Mucosa of descending colon (tissue), 3 donors: ENCODE results near the gene FMO3. TPM values are rescaled to one million over a fixed set of nuclear protein-coding genes. Genes with fewer than 3 reads are reported as not detected.

ENCODE experiments used
- ATAC-seq: fragments of 200-7000 bp; cut with Tn5 transposase; one replicate; pipeline ENCODE4 v1.9.1; 2020; ENCODE audit warnings: mild to moderate bottlenecking, moderate library complexity
- DNase-seq, 3 donors: peaks; one replicate each; pipeline ENCODE4 v3.0.0-alpha.2; 2020
- H3K36me3 ChIP-seq: fragments of 200-600 bp; one replicate; pipeline ENCODE4 v1.8.0; 2021; ENCODE audit warnings: low read depth, mild to moderate bottlenecking
- H3K4me1 ChIP-seq: fragments of 200-600 bp; one replicate; pipeline ENCODE4 v1.8.0; 2021; ENCODE audit warnings: low read depth, mild to moderate bottlenecking
- H3K4me3 ChIP-seq: fragments of 200-600 bp; one replicate; pipeline ENCODE4 v1.8.0; 2021; ENCODE audit warnings: mild to moderate bottlenecking
- H3K9me3 ChIP-seq: fragments of 200-600 bp; one replicate; pipeline ENCODE4 v1.8.0; 2021; ENCODE audit warnings: mild to moderate bottlenecking
- intact Hi-C, 2 donors: fragments of 100-400 bp; cut with DNase I in 1 of 2; cut with micrococcal nuclease in 1 of 2; formaldehyde crosslinking; loops; one replicate each; pipeline versions ENCODE4 v1.11.0 to v1.11.1; 2022; cut with DNase I, micrococcal nuclease
- microRNA-seq: library from miRNA; unstranded; fragments of <30 nt; microRNA quantifications from one replicate; pipeline ENCODE4, GENCODE V29; 2019
- total RNA-seq, 3 donors: library from RNA; stranded (reverse); fragmentation: NEBNext Ultra II Directional in 2 of 3; extraction: Animal tissue kit (Norgen Biotek cat#: 25700) in 2 of 3; gene quantifications; one replicate each; pipeline versions ENCODE4 v1.2.1 to v1.2.4, GENCODE V29; 2021 to 2023
- TF ChIP-seq, protein P1 (sequence below): fragments of 200-600 bp; IDR thresholded peaks from one replicate; pipeline ENCODE4 v1.8.0; 2022; ENCODE audit warnings: antibody characterized with exemption, mild to moderate bottlenecking
- donor health status: DM: no; HTN: no; CAD: no; lungs with moderate emphysema.
- donor health status: DM: no; HTN: no; CAD: no.
- donor health status: DM: no; HTN: yes; CAD: no.

The FMO3 gene
- total RNA-seq, 3 donors from 2014 or later = 0.22 to 0.63 (median 0.38) TPM

- Histone ChIP-seq H3K4me1 (no peaks in the 10 kb centered on the region), H3K36me3 (no peaks in the 10 kb centered on the region), H3K4me3 (no peak overlapping the region), H3K9me3 (no peaks in the 10 kb centered on the region)
- intact Hi-C loops = no loop called here
- TF ChIP-seq, protein P1, sequence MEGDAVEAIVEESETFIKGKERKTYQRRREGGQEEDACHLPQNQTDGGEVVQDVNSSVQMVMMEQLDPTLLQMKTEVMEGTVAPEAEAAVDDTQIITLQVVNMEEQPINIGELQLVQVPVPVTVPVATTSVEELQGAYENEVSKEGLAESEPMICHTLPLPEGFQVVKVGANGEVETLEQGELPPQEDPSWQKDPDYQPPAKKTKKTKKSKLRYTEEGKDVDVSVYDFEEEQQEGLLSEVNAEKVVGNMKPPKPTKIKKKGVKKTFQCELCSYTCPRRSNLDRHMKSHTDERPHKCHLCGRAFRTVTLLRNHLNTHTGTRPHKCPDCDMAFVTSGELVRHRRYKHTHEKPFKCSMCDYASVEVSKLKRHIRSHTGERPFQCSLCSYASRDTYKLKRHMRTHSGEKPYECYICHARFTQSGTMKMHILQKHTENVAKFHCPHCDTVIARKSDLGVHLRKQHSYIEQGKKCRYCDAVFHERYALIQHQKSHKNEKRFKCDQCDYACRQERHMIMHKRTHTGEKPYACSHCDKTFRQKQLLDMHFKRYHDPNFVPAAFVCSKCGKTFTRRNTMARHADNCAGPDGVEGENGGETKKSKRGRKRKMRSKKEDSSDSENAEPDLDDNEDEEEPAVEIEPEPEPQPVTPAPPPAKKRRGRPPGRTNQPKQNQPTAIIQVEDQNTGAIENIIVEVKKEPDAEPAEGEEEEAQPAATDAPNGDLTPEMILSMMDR = no peak
- ATAC-seq (no peak), DNase-seq (no peak)
Observed at GRCh38 chr1:171161431-171161830, 70.7 kb downstream of the FMO3 start.

- Histone ChIP-seq H3K4me1 (no peaks in the 10 kb centered on the region), H3K9me3 (no peaks in the 10 kb centered on the region), H3K4me3 (no peak overlapping the region), H3K36me3 (no peaks in the 10 kb centered on the region)
- intact Hi-C loops = no loop called here
- DNase-seq = no peak
- TF ChIP-seq, protein P1 = no peak
- ATAC-seq = no peak
Observed at GRCh38 chr1:171166361-171166760, 75.7 kb downstream of the FMO3 start.

Small RNA genes lying within 50 kb of the gene (microRNA-seq; reads per million reads assigned to microRNA genes)
- not detected for gene MIR1295A
- not detected for gene MIR1295B

Other genes starting within 250 kb of the FMO3 start
- not detected for gene MROH9, start 155.4 kb upstream of the FMO3 start, total RNA-seq
- 1 to 10 TPM in 2 of 3 donors, under 1 TPM in 1; 0.55 to 6.1 (median 1.2) TPM for gene FMO2, start 94.4 kb downstream of the FMO3 start, total RNA-seq
- gene FMO1, start 157.6 kb downstream of the FMO3 start, total RNA-seq = not detected
- gene FMO4, start 223.3 kb downstream of the FMO3 start, total RNA-seq = 10 to 100 TPM in 1 of 3 donors, 1 to 10 TPM in 2; 5.4 to 14.6 (median 8.7) TPM